Trophoblast cell (in vitro differentiated cells and primary cell): Measurements from ENCODE around the gene RNF19B.

ENCODE experiments used
- DNase-seq, 2 donors: peaks; one replicate each; pipeline ENCODE4 v3.0.0-alpha.2; 2016
- H2AFZ ChIP-seq: 2 replicates; pipeline ENCODE4 v1.6.1; 2013; ENCODE audit warnings: low read length, moderate library complexity, mild to moderate bottlenecking; ENCODE audit not compliant: insufficient read depth, poor library complexity
- H2AK5ac ChIP-seq: 2 replicates; pipeline ENCODE4 v1.6.1; 2013; ENCODE audit warnings: mild to moderate bottlenecking, low read length
- H2BK120ac ChIP-seq: 2 replicates; pipeline ENCODE4 v1.6.1; 2013; ENCODE audit warnings: low read length, mild to moderate bottlenecking, moderate library complexity; ENCODE audit not compliant: insufficient read depth, poor library complexity
- H2BK12ac ChIP-seq: 2 replicates; pipeline ENCODE4 v1.6.1; 2013; ENCODE audit warnings: mild to moderate bottlenecking, low read length, moderate library complexity
- H2BK5ac ChIP-seq: 2 replicates; pipeline ENCODE4 v1.6.1; 2013; ENCODE audit warnings: low read length, low read depth, moderate library complexity, mild to moderate bottlenecking; ENCODE audit not compliant: poor library complexity
- H3K14ac ChIP-seq: 2 replicates; pipeline ENCODE4 v1.6.1; 2013; ENCODE audit warnings: mild to moderate bottlenecking, low read length
- H3K18ac ChIP-seq: 2 replicates; pipeline ENCODE4 v1.6.1; 2013; ENCODE audit warnings: mild to moderate bottlenecking, low read length
- H3K23ac ChIP-seq: 2 replicates; pipeline ENCODE4 v1.6.1; 2013; ENCODE audit warnings: low read length
- H3K27ac ChIP-seq: 2 replicates; pipeline ENCODE4 v1.5.1; 2013; ENCODE audit warnings: low read depth, mild to moderate bottlenecking, inconsistent platforms, low read length, moderate library complexity
- H3K27me3 ChIP-seq: 2 replicates; pipeline ENCODE4 v1.6.1; 2013; ENCODE audit warnings: inconsistent platforms, mild to moderate bottlenecking, low read length, moderate library complexity; ENCODE audit not compliant: insufficient read depth
- H3K36me3 ChIP-seq, 2 experiments: 1 replicate in 1 of 2; 2 replicates in 1 of 2; pipeline ENCODE4 v1.6.1; 2013; ENCODE audit warnings: low read length in 2 of 2, mild to moderate bottlenecking in 2 of 2, moderate library complexity in 1 of 2; ENCODE audit not compliant: insufficient read depth in 2 of 2, control insufficient read depth in 1 of 2
- H3K4ac ChIP-seq: 2 replicates; pipeline ENCODE4 v1.6.1; 2013; ENCODE audit warnings: low read depth, mild to moderate bottlenecking, low read length, moderate library complexity
- H3K4me1 ChIP-seq, 2 experiments: 1 replicate in 1 of 2; 2 replicates in 1 of 2; pipeline ENCODE4 v1.6.1; 2013; ENCODE audit warnings: low read length in 2 of 2, mild to moderate bottlenecking in 2 of 2, moderate library complexity in 1 of 2; ENCODE audit not compliant: insufficient read depth in 2 of 2, control insufficient read depth in 1 of 2
- H3K4me2 ChIP-seq: 2 replicates; pipeline ENCODE4 v1.6.1; 2013; ENCODE audit warnings: inconsistent platforms, mild to moderate bottlenecking, low read length, moderate library complexity
- H3K4me3 ChIP-seq: 2 replicates; pipeline ENCODE4 v1.5.1; 2013; ENCODE audit warnings: mild to moderate bottlenecking, low read depth, low read length, inconsistent platforms
- H3K79me1 ChIP-seq: one replicate; pipeline ENCODE4 v1.6.1; 2013; ENCODE audit warnings: low read length
- H3K79me2 ChIP-seq: 2 replicates; pipeline ENCODE4 v1.6.1; 2013; ENCODE audit warnings: low read length, mild to moderate bottlenecking; ENCODE audit not compliant: control insufficient read depth, insufficient read depth, poor library complexity
- H3K9ac ChIP-seq: 2 replicates; pipeline ENCODE4 v1.6.1; 2013; ENCODE audit warnings: mild to moderate bottlenecking, low read length
- H3K9me3 ChIP-seq: 2 replicates; pipeline ENCODE4 v1.6.1; 2013; ENCODE audit warnings: low read depth, mild to moderate bottlenecking, control low read depth, inconsistent platforms, low read length; ENCODE audit not compliant: insufficient read depth
- H4K12ac ChIP-seq: 2 replicates; pipeline ENCODE4 v1.6.1; 2013; ENCODE audit warnings: low read depth, mild to moderate bottlenecking, low read length, moderate library complexity
- H4K8ac ChIP-seq: 2 replicates; pipeline ENCODE4 v1.6.1; 2013; ENCODE audit warnings: low read depth, mild to moderate bottlenecking, low read length, moderate library complexity
- H4K91ac ChIP-seq: one replicate; pipeline ENCODE4 v1.6.1; 2013; ENCODE audit warnings: low read depth, mild to moderate bottlenecking, low read length, moderate library complexity
- WGBS: extraction: QIAGEN DNeasy Blood & Tissue Kit; methylation state at CpG from one replicate; pipeline ENCODE4 v1.1.7; 2013; ENCODE audit warnings: missing lambda C conversion rate; ENCODE audit not compliant: insufficient read length, insufficient coverage; ENCODE audit errors: extremely low coverage; 5-methylcytosine and 5-hydroxymethylcytosine counted together

The RNF19B gene

GRCh38 chr1:32988665-32989064 is 24.1 kb upstream of the RNF19B start:
- H3K18ac ChIP-seq: no peak overlapping the region
- no peak overlapping the region for H3K9ac ChIP-seq
- no peak overlapping the region for H3K4me3 ChIP-seq

GRCh38 chr1:32985226-32985625 is 20.6 kb upstream of the RNF19B start:
- Histone ChIP-seq H2AK5ac (no peak overlapping the region), H3K14ac (no peak overlapping the region), H3K23ac (no peak overlapping the region), H3K79me2 (no peaks in the 10 kb centered on the region), H4K8ac (no peak overlapping the region), H3K9me3 (no peaks in the 10 kb centered on the region), H4K91ac (no peak overlapping the region), H4K12ac (no peak overlapping the region), H3K4me1 (peaks cover 11 to 16% of the 10 kb centered on the region in 2 experiments), H3K4me2 (no peak overlapping the region), H3K79me1 (peaks cover 3% of the 10 kb centered on the region), H2BK5ac (no peak overlapping the region), H3K4ac (no peak overlapping the region), H3K27me3 (no peaks in the 10 kb centered on the region), H3K9ac (no peak overlapping the region), H3K4me3 (no peak overlapping the region), H2BK120ac (no peak overlapping the region), H3K36me3 (no peaks in the 10 kb centered on the region), H3K27ac (no peak overlapping the region), H2AFZ (no peak overlapping the region), H2BK12ac (no peak overlapping the region), H3K18ac (no peak overlapping the region)
- no peak for DNase-seq
- WGBS: no CpG with 5 or more reads among the region's 1 CpG

More at GRCh38 chr1:32988665-32989064, 24.1 kb upstream of the RNF19B start:
- H3K4me2 ChIP-seq: no peak overlapping the region
- no peak overlapping the region for H4K91ac ChIP-seq
- H3K14ac ChIP-seq: no peak overlapping the region
- H4K12ac ChIP-seq: no peak overlapping the region
- no peak overlapping the region for H2AFZ ChIP-seq
- H3K4me1 ChIP-seq: peaks cover 27 to 32% of the 10 kb centered on the region in 2 experiments
- H3K79me2 ChIP-seq: no peaks in the 10 kb centered on the region
- H3K27me3 ChIP-seq: no peaks in the 10 kb centered on the region
- no peak overlapping the region for H3K4ac ChIP-seq
- H2BK120ac ChIP-seq: no peak overlapping the region
- H3K9me3 ChIP-seq: no peaks in the 10 kb centered on the region
- peaks cover 9% of the 10 kb centered on the region for H3K79me1 ChIP-seq
- no peak overlapping the region for H2BK12ac ChIP-seq
- H3K27ac ChIP-seq: peak overlapping the region; percentile 8
- H2AK5ac ChIP-seq: no peak overlapping the region
- H2BK5ac ChIP-seq: no peak overlapping the region
- H3K36me3 ChIP-seq: no peaks in the 10 kb centered on the region
- no peak overlapping the region for H3K23ac ChIP-seq
- no peak overlapping the region for H4K8ac ChIP-seq
- DNase-seq: no peak

- whole genome bisulfite sequencing: no CpG with 5 or more reads among the region's 1 CpG
- Histone ChIP-seq H3K4me1 (peaks cover 11 to 16% of the 10 kb centered on the region in 2 experiments), H3K23ac (no peak overlapping the region), H2BK5ac (no peak overlapping the region), H3K4ac (no peak overlapping the region), H3K79me2 (no peaks in the 10 kb centered on the region), H3K4me2 (no peak overlapping the region), H4K91ac (no peak overlapping the region), H3K27me3 (no peaks in the 10 kb centered on the region), H3K27ac (no peak overlapping the region), H3K4me3 (no peak overlapping the region), H3K79me1 (peaks cover 3% of the 10 kb centered on the region), H3K18ac (peak overlapping the region; percentile 46), H4K8ac (no peak overlapping the region), H4K12ac (no peak overlapping the region), H3K9ac (no peak overlapping the region), H2AK5ac (peak overlapping the region; percentile 35), H3K9me3 (no peaks in the 10 kb centered on the region), H2BK120ac (no peak overlapping the region), H2AFZ (no peak overlapping the region), H3K36me3 (no peaks in the 10 kb centered on the region), H3K14ac (no peak overlapping the region), H2BK12ac (peak overlapping the region; percentile 2)
- no peak for DNase-seq
Measured at GRCh38 chr1:32984455-32985171, 20.0 kb upstream of the RNF19B start.

GRCh38 chr1:32984090-32984454 is 19.5 kb upstream of the RNF19B start:
- Histone ChIP-seq H4K8ac (no peak overlapping the region), H3K79me1 (peaks cover 2% of the 10 kb centered on the region), H4K12ac (no peak overlapping the region), H3K23ac (no peak overlapping the region), H2BK120ac (no peak overlapping the region), H3K27ac (no peak overlapping the region), H3K18ac (no peak overlapping the region), H3K79me2 (no peaks in the 10 kb centered on the region), H3K4me1 (peaks cover 9 to 15% of the 10 kb centered on the region in 2 experiments), H3K36me3 (no peaks in the 10 kb centered on the region), H3K9ac (no peak overlapping the region), H3K14ac (no peak overlapping the region), H2AFZ (no peak overlapping the region), H3K4me2 (no peak overlapping the region), H2BK5ac (no peak overlapping the region), H2AK5ac (no peak overlapping the region), H3K27me3 (no peaks in the 10 kb centered on the region), H2BK12ac (no peak overlapping the region), H3K4me3 (no peak overlapping the region), H4K91ac (no peak overlapping the region), H3K4ac (no peak overlapping the region), H3K9me3 (no peaks in the 10 kb centered on the region)
- no peak for DNase-seq
- no CpG with 5 or more reads among the region's 4 CpGs for WGBS
